RKO (cell line): ENCODE measurements around the gene DRG2.

Experiments
- DNase-seq: peaks from one replicate; pipeline ENCODE4 v3.0.0-alpha.2; 2016; ENCODE audit warnings: low spot score

Gene DRG2

GRCh38 chr17:18087610-18088491 lies at the start of gene DRG2:
Gene DRG2 (plus strand): TSS chr17:18087948. CDS start chr17:18088024, 76 bp downstream.
- peak; percentile 89 for DNase-seq

GRCh38 chr17:18038149-18038850 lies 49.4 kb upstream of the DRG2 start:
- DNase-seq, result peak; percentile 55

- DNase-seq, result peak; percentile 99
Observed at GRCh38 chr17:18038861-18039534, 48.8 kb upstream of the DRG2 start, which contains the start of the genes ATPAF2 and GID4. Gene ATPAF2 (minus strand): TSS chr17:18039168. CDS start chr17:18039013, 155 bp downstream. Gene GID4 (plus strand): TSS chr17:18039408. CDS start chr17:18039465, 57 bp downstream.

- peak; percentile 30 for DNase-seq
Observed at GRCh38 chr17:18039535-18040260, 48.0 kb upstream of the DRG2 start.

GRCh38 chr17:18040261-18040858 lies 47.4 kb upstream of the DRG2 start:
- peak; percentile 20 for DNase-seq

GRCh38 chr17:18041776-18042175 lies 46.0 kb upstream of the DRG2 start:
- peak; percentile 71 for DNase-seq

GRCh38 chr17:18042983-18043382 lies 44.8 kb upstream of the DRG2 start:
- DNase-seq, result no peak

- peak; percentile 54 for DNase-seq
Observed at GRCh38 chr17:18043491-18043890, 44.3 kb upstream of the DRG2 start.

GRCh38 chr17:18044609-18045008 lies 43.1 kb upstream of the DRG2 start:
- DNase-seq, result no peak

GRCh38 chr17:18045691-18046350 lies 41.9 kb upstream of the DRG2 start:
- DNase-seq, result no peak

- no peak for DNase-seq
Observed at GRCh38 chr17:18055597-18055996, 32.2 kb upstream of the DRG2 start.

- no peak for DNase-seq
Observed at GRCh38 chr17:18056214-18056613, 31.5 kb upstream of the DRG2 start.

- DNase-seq, result no peak
Observed at GRCh38 chr17:18059283-18059682, 28.5 kb upstream of the DRG2 start.

- DNase-seq, result no peak
Observed at GRCh38 chr17:18064053-18064452, 23.7 kb upstream of the DRG2 start.

GRCh38 chr17:18065546-18065945 lies 22.2 kb upstream of the DRG2 start:
- no peak for DNase-seq

GRCh38 chr17:18066866-18067265 lies 20.9 kb upstream of the DRG2 start:
- no peak for DNase-seq

- no peak for DNase-seq
Observed at GRCh38 chr17:18069101-18069500, 18.6 kb upstream of the DRG2 start.

- DNase-seq, result no peak
Observed at GRCh38 chr17:18070861-18071340, 16.8 kb upstream of the DRG2 start.

- DNase-seq, result no peak
Observed at GRCh38 chr17:18071751-18072150, 16.0 kb upstream of the DRG2 start.

GRCh38 chr17:18074566-18075272 lies 13.0 kb upstream of the DRG2 start:
- DNase-seq, result no peak
